KOPT-K1 (cell line): ENCODE results near the gene EIF2S1.
A peak's percentile ranks its signal among the peaks of the same experiment; 100 is the strongest.
"Not testable (repeated sequence)": the region's sequence is repeated elsewhere in the genome, so short reads cannot be mapped to it uniquely, and the experiment has no call there.

Experiments used
- H3K27ac ChIP-seq: fragments of 200-600 bp; sonication (generic); 2 replicates; pipeline ENCODE4 v1.5.1; 2016; ENCODE audit warnings: antibody characterized with exemption, mild to moderate bottlenecking, low read depth, low read length; ENCODE audit not compliant: poor library complexity, severe bottlenecking
- H3K36me3 ChIP-seq: fragments of 200-600 bp; sonication (generic); 2 replicates; pipeline ENCODE4 v1.5.1; 2017; ENCODE audit warnings: antibody characterized with exemption, mild to moderate bottlenecking, low read length, moderate library complexity; ENCODE audit not compliant: insufficient read depth
- H3K9me3 ChIP-seq: fragments of 200-600 bp; sonication (generic); 2 replicates; pipeline ENCODE4 v1.5.1; 2017; ENCODE audit warnings: antibody characterized with exemption, low read length, mild to moderate bottlenecking; ENCODE audit not compliant: insufficient read depth, poor library complexity, severe bottlenecking

The EIF2S1 gene

GRCh38 chr14:67392123-67392522 is 32.0 kb downstream of the EIF2S1 start:
- Histone ChIP-seq H3K27ac (peak overlapping the region; percentile 68), H3K36me3 (peaks cover 12% of the 10 kb centered on the region)

DNA sequence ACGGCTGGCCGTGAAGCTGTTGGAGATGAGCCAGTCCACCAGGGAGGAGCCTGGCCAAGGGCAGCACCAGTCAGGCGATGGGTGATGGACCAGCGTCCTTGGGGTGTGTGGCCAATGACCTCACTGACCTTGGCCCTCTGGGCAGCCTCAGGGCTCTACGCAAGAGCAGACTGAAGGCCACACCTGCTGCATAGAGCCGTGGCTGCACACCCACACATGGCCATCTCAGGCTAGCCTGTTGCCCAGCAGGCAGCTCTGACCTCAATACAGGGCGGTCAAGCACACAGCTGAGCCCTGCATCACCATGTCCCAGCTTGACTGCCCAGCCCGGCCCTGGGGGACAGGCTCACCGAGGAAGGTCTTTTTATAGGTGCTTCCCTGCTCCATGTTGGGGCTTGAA is 32.7 kb downstream of the EIF2S1 start:
- peaks cover 5% of the 10 kb centered on the region; the same call in 1 of the 2 replicates for H3K36me3 ChIP-seq
- no peaks in the 10 kb centered on the region for H3K9me3 ChIP-seq
- no peak overlapping the region for H3K27ac ChIP-seq

More at GRCh38 chr14:67392123-67392522, 32.0 kb downstream of the EIF2S1 start:
- H3K9me3 ChIP-seq: no peaks in the 10 kb centered on the region

DNA sequence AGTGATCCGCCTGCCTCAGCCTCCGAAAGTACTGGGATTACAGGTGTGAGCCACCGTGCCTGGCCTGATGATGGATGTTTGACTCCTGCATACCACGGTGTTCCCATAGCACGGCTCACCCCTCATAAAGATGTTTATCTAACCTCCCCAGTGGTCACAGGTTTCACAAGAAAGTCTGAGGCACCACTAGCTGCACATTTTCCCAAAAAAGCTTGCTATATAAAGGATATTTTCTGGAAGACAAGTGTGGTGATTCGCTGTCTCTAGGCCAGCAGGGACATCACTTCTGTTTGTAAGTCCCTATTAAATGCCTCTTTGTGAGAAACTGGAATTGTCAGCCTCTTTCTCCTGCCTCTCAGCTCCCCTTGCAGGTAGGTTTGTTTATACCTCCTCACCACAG is 33.6 kb downstream of the EIF2S1 start:
- no peak overlapping the region for H3K27ac ChIP-seq
- no peaks in the 10 kb centered on the region for H3K36me3 ChIP-seq
- H3K9me3 ChIP-seq: no peaks in the 10 kb centered on the region

DNA sequence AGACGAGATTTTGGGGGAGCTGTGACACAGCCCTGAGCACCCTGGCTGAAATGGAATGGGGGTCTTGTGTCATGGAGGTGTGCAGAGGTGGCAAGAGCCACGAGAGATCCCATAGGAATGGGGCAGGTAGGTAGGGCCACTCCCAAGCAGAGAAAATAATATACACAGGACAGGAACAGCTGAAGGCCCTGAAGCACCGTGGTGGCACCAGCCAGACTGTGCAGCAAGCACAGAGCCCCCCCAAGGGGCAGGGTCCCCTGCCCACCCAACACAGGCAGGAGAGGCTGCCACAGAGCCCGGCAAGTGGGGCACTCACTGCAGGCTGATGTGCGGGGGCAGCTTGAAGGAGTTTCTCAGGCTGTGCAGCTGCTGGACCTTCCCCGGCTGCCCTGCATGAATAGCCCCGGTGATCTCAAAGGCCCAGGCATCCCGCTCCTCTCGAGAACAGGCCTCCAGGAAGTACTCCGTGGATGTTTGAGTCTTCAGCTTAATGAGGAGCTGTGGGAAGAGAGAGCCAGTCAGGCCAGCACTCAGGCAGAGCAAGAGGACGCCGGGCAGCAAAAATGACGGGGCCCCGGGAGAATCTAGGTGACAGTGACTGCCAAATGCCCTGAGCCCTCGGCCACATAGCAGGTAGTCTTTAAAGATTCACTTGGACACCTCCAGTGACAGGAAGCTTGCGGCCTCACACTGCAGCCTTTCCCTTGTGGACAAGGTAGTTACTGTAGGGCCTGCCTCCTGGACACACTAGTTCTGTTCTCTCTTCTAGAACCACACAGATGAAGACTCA is 35.2 kb downstream of the EIF2S1 start:
- H3K27ac ChIP-seq: no peak overlapping the region
- no peaks in the 10 kb centered on the region for H3K36me3 ChIP-seq
- H3K9me3 ChIP-seq: no peaks in the 10 kb centered on the region

- no peaks in the 10 kb centered on the region for H3K36me3 ChIP-seq
- no peak overlapping the region for H3K27ac ChIP-seq
- no peaks in the 10 kb centered on the region for H3K9me3 ChIP-seq
These were observed 35.7 kb downstream of the EIF2S1 start for GRCh38 chr14:67395876-67396189.

DNA sequence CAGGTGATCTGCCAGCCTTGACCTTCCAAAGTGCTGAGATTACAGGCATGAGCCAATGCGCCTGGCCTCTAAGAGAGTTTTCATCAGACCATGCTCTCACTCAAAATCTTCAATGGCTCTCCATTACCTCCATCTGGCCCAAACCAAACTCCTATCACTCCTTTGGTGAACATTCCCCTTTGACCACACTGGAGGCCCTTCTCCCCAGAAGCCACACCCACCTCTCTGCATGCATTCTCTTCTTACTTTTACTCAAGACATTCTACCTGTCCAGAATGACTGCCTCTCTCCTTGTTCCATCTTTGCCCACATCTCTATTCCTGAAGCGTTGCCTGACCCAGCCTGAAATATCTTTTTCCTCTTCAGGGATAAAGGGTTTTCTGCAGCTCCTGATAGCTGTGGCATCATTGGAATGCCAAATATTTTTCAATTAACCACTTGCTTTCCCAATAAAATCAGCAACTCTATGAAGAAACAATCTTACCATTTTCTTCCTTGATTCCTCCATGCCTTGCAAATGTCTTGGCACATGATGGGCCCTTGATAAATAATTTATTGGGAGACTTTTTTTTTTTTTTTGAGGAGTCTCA is 36.3 kb downstream of the EIF2S1 start:
- Histone ChIP-seq H3K36me3 (no peaks in the 10 kb centered on the region), H3K27ac (no peak overlapping the region), H3K9me3 (no peaks in the 10 kb centered on the region)

DNA sequence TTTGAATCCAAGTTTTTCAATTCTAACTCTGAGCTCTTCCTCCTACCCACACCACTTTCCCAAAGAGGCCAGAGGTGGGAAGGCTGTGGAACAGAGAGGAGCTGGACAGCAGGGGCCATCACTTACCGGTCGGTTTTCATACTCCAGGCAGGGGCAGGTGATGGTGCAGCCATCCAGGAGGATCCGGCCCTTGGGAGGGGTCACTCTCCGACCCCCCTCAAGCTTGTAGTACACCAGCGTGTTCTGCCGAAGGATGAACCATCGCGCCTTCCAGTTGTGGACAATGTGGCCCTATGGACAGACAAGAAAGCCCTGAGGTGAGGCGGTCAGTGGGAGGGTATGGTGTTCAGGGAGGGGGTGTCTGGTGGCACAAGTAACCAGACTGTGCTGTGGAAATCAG is 37.4 kb downstream of the EIF2S1 start:
- Histone ChIP-seq H3K36me3 (no peaks in the 10 kb centered on the region), H3K27ac (no peak overlapping the region), H3K9me3 (no peaks in the 10 kb centered on the region)

DNA sequence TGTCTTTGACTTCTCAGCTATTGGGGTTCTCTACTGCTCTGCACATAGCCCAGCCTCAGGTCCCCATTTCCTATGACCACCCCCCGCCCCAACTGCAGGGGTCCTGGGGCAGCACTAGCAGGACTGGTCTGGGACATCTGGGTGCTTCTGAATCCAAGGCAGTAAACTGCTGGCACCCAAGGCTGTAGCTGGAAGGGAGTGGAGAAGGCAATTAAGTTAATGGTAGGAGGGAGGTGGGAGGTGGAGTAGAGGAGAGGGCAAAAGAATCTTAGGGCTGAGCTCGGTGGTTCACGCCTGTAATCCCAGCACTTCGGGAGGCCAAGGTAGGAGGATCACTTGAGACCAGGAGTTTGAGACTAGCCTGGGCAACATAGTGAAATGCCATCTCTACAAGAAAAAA is 40.3 kb downstream of the EIF2S1 start:
- H3K36me3 ChIP-seq: no peaks in the 10 kb centered on the region
- H3K27ac ChIP-seq: no peak overlapping the region

DNA sequence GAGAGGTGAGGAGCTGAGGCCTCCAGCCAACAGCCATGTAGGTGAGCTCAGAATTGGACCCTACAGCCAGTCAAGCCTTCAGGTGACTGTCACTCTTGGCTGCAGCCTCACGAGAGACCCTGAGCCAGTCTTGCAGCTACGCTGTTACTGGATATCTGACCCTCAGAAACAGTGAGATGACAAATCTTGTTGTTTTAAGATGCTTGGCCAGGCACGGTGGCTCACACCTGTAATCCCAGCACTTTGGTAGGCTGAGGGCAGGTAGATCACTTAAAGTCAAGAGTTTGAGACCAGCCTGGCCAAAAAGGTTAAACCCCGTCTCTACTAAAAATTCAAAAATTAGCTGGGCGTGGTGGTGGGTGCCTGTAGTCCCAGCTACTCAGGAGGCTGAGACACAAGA is 45.6 kb downstream of the EIF2S1 start:
- Histone ChIP-seq H3K27ac (no peak overlapping the region), H3K36me3 (no peaks in the 10 kb centered on the region), H3K9me3 (no peaks in the 10 kb centered on the region)

More for the DNA sequence above, 40.3 kb downstream of the EIF2S1 start:
- no peaks in the 10 kb centered on the region for H3K9me3 ChIP-seq

DNA sequence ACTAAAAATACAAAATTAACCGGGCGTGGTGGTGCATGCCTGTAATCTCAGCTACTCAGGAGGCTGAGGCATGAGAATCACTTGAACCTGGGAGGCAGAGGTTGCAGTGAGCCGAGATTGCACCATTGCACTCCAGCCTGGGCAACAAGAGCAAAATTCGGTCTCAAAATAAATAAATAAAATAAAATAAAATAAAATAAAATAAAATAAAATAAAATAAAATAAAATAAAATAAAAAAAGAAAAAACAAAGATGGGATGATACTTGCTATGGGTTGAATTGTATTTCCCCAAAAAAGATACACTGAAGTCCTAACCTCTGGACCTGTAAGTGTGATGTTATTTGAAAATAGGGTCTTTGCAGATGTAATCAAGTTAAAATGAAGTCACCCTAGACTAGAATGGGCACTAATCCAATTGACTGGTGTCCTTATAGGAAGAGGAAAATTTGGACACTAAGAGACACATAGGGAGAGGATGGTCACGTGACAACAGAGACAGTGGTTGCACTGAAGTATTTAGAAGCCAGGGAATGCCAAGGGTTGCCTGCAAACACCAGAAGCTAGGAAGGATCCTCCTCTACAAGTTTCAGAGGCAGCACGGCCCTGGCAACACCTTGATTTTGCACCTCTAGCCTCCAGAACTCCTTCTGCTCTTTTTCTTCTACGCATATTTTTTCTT is 48.1 kb downstream of the EIF2S1 start:
- not testable (repeated sequence) for H3K36me3 ChIP-seq, H3K27ac ChIP-seq, H3K9me3 ChIP-seq

DNA sequence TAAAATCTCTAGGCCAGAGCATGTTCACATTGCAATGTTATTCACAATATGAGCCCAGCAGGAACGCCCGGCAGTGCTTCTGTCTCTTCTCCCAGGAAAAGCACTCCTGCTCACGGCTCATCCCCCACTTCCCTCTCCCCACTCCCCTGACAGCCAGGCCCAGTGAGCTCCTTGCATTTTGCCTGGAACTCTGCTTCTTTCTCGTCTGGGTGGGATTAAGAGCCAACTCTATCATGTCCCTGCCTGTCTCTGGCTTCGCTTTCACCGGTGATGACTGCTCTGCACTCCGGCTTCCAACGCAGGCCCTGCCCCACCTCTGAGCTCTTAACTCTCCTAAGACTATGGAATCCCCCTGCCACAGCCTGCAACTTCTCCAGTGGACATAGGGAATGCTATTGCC is 49.3 kb downstream of the EIF2S1 start:
- H3K9me3 ChIP-seq: no peaks in the 10 kb centered on the region
- no peak overlapping the region for H3K27ac ChIP-seq
- H3K36me3 ChIP-seq: no peaks in the 10 kb centered on the region

DNA sequence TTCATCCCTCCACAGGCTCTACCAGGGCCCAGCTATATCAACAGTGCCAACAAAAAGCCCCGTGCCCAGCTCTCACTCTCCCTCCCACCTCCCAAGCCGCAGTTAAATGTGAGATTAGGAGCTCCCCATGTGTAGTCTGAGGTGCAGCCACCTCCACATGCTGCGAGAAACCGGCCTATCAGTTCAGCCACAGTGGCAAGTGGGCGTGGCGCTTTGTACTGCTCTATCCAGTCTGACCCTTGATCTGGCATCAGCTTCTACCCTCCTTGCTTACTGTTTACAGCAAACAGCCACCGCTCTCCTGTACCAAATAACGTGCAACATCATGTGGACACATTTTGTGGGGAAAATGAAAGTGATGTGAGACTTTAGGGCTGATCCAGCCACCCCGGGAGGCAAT is 50.2 kb downstream of the EIF2S1 start:
- Histone ChIP-seq H3K9me3 (no peaks in the 10 kb centered on the region), H3K27ac (no peak overlapping the region), H3K36me3 (no peaks in the 10 kb centered on the region)

GRCh38 chr14:67411370-67411769 is 51.2 kb downstream of the EIF2S1 start:
- no peaks in the 10 kb centered on the region for H3K9me3 ChIP-seq
- no peaks in the 10 kb centered on the region for H3K36me3 ChIP-seq
- no peak overlapping the region for H3K27ac ChIP-seq

DNA sequence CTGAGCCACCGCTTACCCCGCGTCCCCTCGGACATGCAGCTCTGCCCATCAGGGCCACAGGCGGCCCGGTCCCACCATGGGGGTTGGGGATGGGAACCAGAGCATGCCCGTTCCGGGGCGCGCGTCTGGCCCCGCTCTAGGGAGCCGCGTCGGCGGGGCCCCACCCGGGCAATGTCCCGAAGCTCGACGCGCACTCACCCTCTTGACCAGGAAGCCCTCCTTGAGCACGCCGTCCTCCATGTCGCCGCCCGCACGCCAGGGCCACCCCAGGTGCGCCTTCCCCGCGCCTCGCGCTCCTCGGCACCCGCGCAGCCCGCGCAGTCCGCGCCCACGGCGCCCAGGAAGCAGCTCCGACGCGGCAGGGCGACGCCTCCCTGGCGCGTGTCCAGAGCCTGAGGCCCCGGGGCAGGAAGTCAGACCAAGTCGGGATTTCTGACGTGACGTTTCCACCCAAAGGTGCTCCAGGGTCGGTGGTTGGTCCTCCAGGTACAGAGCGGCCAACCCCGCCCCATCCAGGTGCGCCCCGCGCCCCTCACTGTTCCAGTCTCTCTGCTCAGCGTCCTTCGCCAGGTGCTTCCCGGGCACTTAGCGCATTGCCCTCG is 51.8 kb downstream of the EIF2S1 start, which contains the start of gene PLEK2:
Gene PLEK2 (minus strand): TSS at position 346 of the 602 bp plus-strand sequence. CDS start 106 bp downstream, at position 240.
- H3K27ac ChIP-seq: no peak within 1 kb of the TSS
- H3K9me3 ChIP-seq: no peaks in the 10 kb centered on the region

More for the DNA sequence above, 51.8 kb downstream of the EIF2S1 start, which contains the start of gene PLEK2:
- H3K36me3 ChIP-seq: no peaks in the 10 kb centered on the region
